Activated T-helper 2 cell treated with anti-CD3 and anti-CD28 coated beads, Interferon-gamma antibody, Interleukin-2, Interleukin-4, amounts not matched to agents 10 μg/mL and 5 μg/mL and 100 μg/mL, durations not matched to agents 14 hours and 24 hours and 36 hours (primary cell): ENCODE results near the gene OR10J4. TPM values are rescaled to one million over a fixed set of nuclear protein-coding genes. Genes with fewer than 3 reads are reported as not detected.
"Not testable (repeated sequence)": the region's sequence is repeated elsewhere in the genome, so short reads cannot be mapped to it uniquely, and the experiment has no call there.

ENCODE experiments used
- DNase-seq: peaks from one replicate; pipeline ENCODE4 v3.0.0; 2021; ENCODE audit warnings: low spot score
- H3K27ac Mint-ChIP-seq: one replicate; pipeline ENCODE4 v1.8.0; 2021; ENCODE audit warnings: mixed read lengths
- H3K27me3 Mint-ChIP-seq: one replicate; pipeline ENCODE4 v1.8.0; 2021; ENCODE audit warnings: low read depth, mixed read lengths
- H3K36me3 Mint-ChIP-seq: one replicate; pipeline ENCODE4 v1.8.0; 2021; ENCODE audit warnings: low read depth, mixed read lengths
- H3K4me1 Mint-ChIP-seq: one replicate; pipeline ENCODE4 v1.8.0; 2021; ENCODE audit warnings: low read depth, mixed read lengths
- H3K4me3 Mint-ChIP-seq: one replicate; pipeline ENCODE4 v1.8.0; 2021; ENCODE audit warnings: low read depth, mild to moderate bottlenecking, moderate library complexity, mixed read lengths
- H3K9me3 Mint-ChIP-seq: one replicate; pipeline ENCODE4 v1.8.0; 2021; ENCODE audit warnings: mixed read lengths
- intact Hi-C: fragments of 100-400 bp; cut with micrococcal nuclease; formaldehyde crosslinking; loops from one replicate; pipeline ENCODE4 v1.15.1; 2023
- total RNA-seq: library from RNA; stranded (reverse); gene quantifications from 2 replicates; pipeline ENCODE4 v1.2.3, GENCODE V29; 2022

Gene OR10J4
- total RNA-seq, 1 donor from 2014 or later: not detected

- peaks cover 13% of the 10 kb centered on the region for H3K9me3 Mint-ChIP-seq
- no peak overlapping the region for H3K4me3 Mint-ChIP-seq
- H3K36me3 Mint-ChIP-seq: no peaks in the 10 kb centered on the region
- H3K27ac Mint-ChIP-seq: no peak overlapping the region
- intact Hi-C loops: no loop called here
- no peaks in the 10 kb centered on the region for H3K4me1 Mint-ChIP-seq
- no peaks in the 10 kb centered on the region for H3K27me3 Mint-ChIP-seq
- DNase-seq: no peak
These were observed 16.2 kb downstream of the OR10J4 start for GRCh38 chr1:159448181-159448580.

DNA sequence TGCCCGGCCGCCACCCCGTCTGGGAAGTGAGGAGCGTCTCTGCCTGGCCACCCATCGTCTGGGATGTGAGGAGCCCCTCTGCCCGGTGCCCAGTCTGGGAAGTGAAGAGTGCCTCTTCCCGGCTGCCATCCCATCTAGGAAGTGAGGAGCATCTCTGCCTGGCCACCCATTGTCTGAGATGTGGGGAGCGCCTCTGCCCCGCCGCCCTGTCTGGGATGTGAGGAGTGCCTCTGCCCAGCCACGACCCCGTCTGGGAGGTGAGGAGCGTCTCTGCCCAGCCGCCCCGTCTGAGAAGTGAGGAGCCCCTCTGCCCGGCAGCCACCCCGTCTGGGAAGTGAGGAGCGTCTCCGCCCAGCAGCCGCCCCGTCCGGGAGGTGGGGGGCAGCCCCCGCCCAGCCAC, 17.6 kb downstream of the OR10J4 start:
- intact Hi-C loops, H3K36me3 Mint-ChIP-seq, H3K27ac Mint-ChIP-seq, H3K4me3 Mint-ChIP-seq, H3K4me1 Mint-ChIP-seq, DNase-seq, H3K27me3 Mint-ChIP-seq: not testable (repeated sequence)
- H3K9me3 Mint-ChIP-seq: peaks cover 13% of the 10 kb centered on the region

DNA sequence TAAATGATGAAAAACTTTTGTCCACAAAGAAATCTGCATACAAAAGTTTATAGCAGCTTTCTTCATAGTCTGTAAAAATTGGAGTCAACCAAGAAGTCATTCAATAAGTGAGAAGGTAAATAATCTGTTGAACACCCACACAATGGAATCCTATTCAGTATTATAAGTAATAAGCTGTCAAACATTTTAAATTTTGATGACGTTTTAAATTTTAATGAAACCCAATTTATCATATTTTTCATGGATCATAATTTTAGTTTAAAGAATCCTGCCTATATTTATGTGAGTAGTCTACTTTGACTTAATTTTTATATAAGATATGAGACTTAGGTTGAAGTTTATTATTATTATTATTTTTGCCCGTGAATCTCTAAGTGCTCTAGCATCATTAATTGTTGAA, 27.5 kb downstream of the OR10J4 start:
- DNase-seq: no peak

GRCh38 chr1:159465191-159465603, 33.2 kb downstream of the OR10J4 start:
- Mint-ChIP-seq H3K4me3 (no peak overlapping the region), H3K36me3 (no peaks in the 10 kb centered on the region), H3K27ac (no peak overlapping the region), H3K27me3 (no peaks in the 10 kb centered on the region), H3K9me3 (peaks cover 17% of the 10 kb centered on the region), H3K4me1 (no peaks in the 10 kb centered on the region)
- intact Hi-C loops: no loop called here
- no peak for DNase-seq

More for the DNA sequence above, 27.5 kb downstream of the OR10J4 start:
- intact Hi-C loops: no loop called here
- Mint-ChIP-seq H3K27me3 (no peaks in the 10 kb centered on the region), H3K4me3 (no peak overlapping the region), H3K27ac (no peak overlapping the region), H3K36me3 (no peaks in the 10 kb centered on the region), H3K4me1 (no peaks in the 10 kb centered on the region), H3K9me3 (peaks cover 17% of the 10 kb centered on the region)

- Mint-ChIP-seq H3K36me3 (no peaks in the 10 kb centered on the region), H3K4me1 (no peaks in the 10 kb centered on the region), H3K27me3 (no peaks in the 10 kb centered on the region), H3K27ac (no peak overlapping the region), H3K9me3 (no peaks in the 10 kb centered on the region), H3K4me3 (no peak overlapping the region)
- DNase-seq: no peak
- intact Hi-C loops: no loop called here
These were observed 36.3 kb downstream of the OR10J4 start for GRCh38 chr1:159468321-159468720.

- Mint-ChIP-seq H3K36me3 (no peaks in the 10 kb centered on the region), H3K27me3 (no peaks in the 10 kb centered on the region), H3K27ac (no peak overlapping the region), H3K9me3 (no peaks in the 10 kb centered on the region), H3K4me3 (no peak overlapping the region), H3K4me1 (no peaks in the 10 kb centered on the region)
- intact Hi-C loops: no loop called here
- DNase-seq: no peak
These were observed 38.0 kb downstream of the OR10J4 start for GRCh38 chr1:159469921-159470533.

DNA sequence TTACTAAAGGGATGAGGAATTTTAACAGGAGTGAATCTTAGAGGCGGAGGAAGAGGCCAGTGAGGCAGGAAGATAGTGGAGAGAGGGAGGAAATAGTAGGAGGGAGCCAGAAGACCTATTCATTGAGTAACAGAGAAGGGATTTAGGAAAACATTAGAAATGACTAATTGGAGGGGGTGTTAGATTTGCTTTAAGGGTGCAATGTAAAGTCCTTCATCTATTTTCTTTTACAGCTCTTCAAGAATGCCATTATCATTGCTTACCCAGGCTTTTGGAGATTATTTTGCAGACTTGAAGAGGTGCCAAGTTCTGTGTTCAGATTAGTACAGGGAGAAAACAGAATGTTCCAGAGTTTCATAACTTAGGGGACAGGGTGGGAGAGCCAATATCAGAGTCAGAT, 41.3 kb downstream of the OR10J4 start:
- no peak for DNase-seq
- no peak overlapping the region for H3K27ac Mint-ChIP-seq
- no peaks in the 10 kb centered on the region for H3K4me1 Mint-ChIP-seq
- H3K4me3 Mint-ChIP-seq: no peak overlapping the region
- H3K9me3 Mint-ChIP-seq: no peaks in the 10 kb centered on the region
- intact Hi-C loops: no loop called here
- H3K36me3 Mint-ChIP-seq: no peaks in the 10 kb centered on the region
- H3K27me3 Mint-ChIP-seq: no peaks in the 10 kb centered on the region

DNA sequence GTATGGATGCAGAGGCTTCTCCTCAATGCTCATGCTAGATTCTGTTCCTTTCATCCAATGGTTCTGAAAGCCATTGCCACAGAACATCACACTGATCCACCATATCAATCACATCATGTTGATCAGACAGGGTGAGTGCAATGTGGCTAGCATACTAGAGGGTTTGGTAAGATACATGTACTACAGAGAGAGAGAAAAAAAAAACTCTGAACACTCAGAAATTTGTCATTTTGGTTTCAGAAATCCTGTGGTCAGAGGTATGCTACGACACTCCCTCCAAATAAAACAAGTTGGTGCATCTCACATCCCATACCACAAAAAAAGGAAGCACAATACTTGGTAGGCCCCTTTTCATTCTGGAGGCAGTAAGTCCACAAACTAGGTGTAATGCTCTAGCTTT, 42.9 kb downstream of the OR10J4 start:
- H3K9me3 Mint-ChIP-seq: no peaks in the 10 kb centered on the region
- H3K27me3 Mint-ChIP-seq: no peaks in the 10 kb centered on the region
- intact Hi-C loops: no loop called here
- H3K4me3 Mint-ChIP-seq: no peak overlapping the region
- H3K4me1 Mint-ChIP-seq: no peaks in the 10 kb centered on the region
- no peak overlapping the region for H3K27ac Mint-ChIP-seq
- H3K36me3 Mint-ChIP-seq: no peaks in the 10 kb centered on the region
- no peak for DNase-seq

Other genes starting within 250 kb of the OR10J4 start
- not detected in 2 replicates for gene ACKR1, start 227.3 kb upstream of the OR10J4 start, total RNA-seq
- not detected in 2 replicates for gene FCER1A, start 129.9 kb upstream of the OR10J4 start, total RNA-seq
- not detected in 2 replicates for gene OR10J1, start 7.5 kb downstream of the OR10J4 start, total RNA-seq
- gene OR10J5, start 103.8 kb downstream of the OR10J4 start, total RNA-seq: not detected in 2 replicates
- not detected in 2 replicates for gene APCS, start 155.6 kb downstream of the OR10J4 start, total RNA-seq